CD4-positive, alpha-beta T cell treated with Interleukin-6 at 100 ng/mL for 8 hours (primary cell): Measurements from ENCODE around the gene CFAP100.

ENCODE experiments used
- DNase-seq: peaks from one replicate; pipeline ENCODE4 v3.0.0-alpha.2; 2020; ENCODE audit warnings: mixed read lengths, low spot score

CFAP100 gene

GRCh38 chr3:126394179-126394976 is at the start of gene CFAP100:
TSS of gene CFAP100 (plus strand) at chr3:126394909. CDS start at chr3:126396001, 1,092 bp downstream.
- no peak for DNase-seq

GRCh38 chr3:126345231-126345630 is 49.5 kb upstream of the CFAP100 start:
- no peak for DNase-seq

DNA sequence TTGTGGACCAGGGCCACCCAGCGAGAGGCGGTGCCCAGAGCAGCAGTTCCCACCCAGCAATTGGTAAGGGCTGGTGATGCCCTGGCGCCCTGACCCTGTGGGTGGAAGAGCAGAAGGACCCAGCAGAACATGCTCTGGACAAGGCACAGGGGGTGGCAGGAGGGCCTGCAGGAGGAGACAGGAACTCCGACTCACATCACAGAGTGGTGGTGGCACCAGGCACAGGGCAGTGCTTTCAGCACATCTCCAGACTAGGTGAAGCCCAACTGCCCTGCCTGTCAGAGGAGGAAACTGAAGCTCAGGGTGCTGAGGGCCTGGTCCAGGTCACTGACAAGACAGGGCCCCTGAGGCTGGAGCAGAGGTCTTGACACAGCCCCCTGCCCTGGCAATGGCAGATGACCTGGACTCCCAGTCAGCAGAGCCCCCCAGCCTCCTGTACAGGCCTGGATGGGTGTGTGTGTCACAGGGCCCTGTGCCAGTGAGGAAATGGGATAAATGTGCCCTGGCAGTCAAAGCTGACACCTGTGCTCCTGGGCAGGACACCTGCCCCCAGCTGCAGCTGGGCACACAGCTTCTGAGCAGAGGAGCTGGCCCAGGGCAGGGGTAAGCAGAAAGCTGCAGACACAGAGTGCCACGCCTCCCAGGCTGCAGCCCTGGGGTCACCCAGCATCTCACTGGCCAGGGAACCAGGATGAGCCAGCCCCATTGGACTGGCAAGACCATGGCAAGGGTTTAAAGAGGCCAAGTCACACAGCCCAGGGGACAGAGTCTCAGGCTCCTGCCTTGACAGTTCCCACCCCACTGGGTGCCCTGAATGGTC is 48.9 kb upstream of the CFAP100 start:
- DNase-seq: no peak

- no peak for DNase-seq
These were observed 48.2 kb upstream of the CFAP100 start for GRCh38 chr3:126346466-126346865.

GRCh38 chr3:126347543-126348161 is 47.1 kb upstream of the CFAP100 start:
- no peak for DNase-seq

DNA sequence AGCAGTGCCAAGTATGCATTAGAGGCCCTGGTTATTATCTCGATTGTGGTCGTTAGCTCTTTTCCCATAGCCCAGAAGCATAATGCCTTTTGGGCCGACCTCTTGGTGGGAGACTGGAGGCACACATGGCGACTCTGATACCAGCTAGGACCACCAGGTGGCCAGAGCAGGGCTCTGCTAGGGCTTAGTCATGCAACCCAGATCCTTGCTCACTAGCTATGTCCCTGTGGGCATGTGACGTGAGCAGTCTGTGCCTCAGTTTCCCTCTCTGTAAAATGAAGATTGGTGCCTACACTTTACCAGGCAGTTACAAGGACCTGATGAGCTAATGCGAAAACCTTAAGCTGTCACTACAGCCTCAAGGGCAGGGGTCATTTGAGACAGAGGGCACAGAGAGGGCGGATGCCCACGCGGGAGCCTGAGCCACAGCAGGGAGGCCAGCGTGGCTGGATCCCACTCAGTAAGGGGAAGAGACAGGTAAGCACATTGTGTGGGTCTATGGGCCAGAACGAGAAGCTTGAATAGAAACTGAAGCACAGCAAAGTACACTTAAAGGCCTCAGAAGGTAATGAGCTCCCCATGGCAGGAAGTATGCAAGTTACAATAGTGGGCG is 46.3 kb upstream of the CFAP100 start:
- no peak for DNase-seq

DNA sequence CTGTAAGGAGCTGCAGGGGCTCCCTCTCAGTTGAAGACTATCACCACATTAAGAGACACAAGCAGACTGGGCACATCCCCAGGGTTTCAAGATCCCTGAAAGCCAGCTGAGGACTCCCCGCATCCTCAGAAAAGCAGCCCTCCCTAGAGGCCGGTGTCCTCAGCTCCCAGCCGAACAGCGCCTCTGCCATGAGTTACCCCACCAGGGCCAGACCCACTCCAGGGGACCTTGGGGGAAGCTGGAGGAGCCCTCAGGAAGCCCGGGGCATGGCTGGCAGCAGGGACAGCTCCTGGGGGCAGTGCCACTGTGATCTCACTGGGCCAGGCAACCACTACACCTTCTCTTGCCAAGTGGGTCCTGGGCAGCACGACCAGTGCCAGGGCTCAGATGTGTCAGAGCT is 45.6 kb upstream of the CFAP100 start:
- DNase-seq: no peak

DNA sequence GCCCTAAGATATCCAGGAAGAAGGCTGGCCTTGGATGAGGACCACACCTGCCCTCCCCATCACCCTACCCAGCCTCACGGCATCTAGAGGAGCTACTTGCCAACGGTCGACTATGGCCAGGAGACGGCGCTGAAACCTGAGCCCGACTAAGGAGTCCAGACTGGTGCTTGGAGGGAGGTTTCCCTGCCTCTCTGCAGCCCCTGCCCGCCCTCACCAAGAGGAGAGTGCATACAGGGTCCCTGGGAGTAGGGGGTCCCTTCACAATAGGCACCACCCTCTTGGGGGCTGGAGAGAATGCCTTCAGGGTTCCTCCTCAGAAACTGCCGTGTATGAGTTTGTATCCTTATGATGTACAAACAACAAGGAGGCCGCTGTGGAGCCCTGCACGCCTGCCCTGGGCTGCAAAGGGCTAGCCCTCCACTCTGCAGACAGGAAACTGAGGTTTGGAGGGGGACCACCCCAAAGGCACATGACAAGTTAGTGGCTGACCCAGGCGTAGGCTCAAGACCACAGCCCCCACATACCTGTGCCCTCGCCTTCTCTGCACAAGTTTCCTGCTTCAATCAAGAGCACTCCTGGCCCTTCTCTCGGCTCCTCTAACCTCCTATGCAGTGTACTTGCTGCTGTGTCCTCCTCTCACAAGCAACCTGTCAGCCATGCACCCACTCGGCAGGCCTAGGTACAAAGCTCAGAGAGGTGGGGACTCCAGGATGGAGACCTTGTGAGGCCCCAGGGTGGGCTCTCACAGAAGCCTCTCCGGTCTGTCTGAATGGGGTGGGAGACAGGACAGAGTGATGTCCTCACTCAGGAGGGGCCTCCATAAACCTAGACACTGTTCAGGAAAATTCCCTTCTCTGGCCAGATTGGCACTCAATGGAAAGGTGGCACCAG is 44.9 kb upstream of the CFAP100 start:
- no peak for DNase-seq

- DNase-seq: no peak
These were observed 44.1 kb upstream of the CFAP100 start for GRCh38 chr3:126350502-126351085.

DNA sequence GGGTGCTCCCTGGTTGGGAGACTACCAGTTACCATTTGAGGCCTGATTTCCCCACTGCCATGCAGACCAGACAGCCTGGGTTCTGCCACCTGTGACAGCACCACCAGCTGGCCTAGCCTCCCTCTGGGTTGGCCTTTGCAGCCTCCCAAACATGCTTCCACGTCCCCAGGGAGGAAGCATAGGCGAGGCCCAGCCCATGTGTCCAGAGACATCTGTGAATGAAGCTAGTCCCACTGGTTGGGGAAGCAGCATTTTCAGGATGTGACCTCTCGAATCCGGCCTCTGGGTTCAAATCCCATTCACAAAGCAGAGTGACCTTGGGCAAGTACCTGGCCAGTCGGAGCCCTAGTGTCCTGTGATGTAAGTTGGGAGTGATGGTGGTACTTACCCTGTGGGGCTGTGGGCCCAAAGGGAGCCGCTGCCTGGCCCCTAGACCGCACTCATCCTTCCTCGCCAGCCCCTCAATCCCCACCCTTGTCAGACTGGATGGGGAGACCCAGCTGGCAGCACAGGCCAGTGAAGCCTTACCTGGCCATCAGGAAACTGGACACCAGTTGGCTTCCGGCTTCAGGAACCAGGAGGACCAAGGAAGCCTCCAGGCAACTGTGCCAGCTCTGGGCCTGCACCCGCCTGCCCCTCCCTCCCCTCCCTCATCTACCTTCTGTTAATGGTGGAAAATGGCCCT is 43.5 kb upstream of the CFAP100 start:
- no peak for DNase-seq

DNA sequence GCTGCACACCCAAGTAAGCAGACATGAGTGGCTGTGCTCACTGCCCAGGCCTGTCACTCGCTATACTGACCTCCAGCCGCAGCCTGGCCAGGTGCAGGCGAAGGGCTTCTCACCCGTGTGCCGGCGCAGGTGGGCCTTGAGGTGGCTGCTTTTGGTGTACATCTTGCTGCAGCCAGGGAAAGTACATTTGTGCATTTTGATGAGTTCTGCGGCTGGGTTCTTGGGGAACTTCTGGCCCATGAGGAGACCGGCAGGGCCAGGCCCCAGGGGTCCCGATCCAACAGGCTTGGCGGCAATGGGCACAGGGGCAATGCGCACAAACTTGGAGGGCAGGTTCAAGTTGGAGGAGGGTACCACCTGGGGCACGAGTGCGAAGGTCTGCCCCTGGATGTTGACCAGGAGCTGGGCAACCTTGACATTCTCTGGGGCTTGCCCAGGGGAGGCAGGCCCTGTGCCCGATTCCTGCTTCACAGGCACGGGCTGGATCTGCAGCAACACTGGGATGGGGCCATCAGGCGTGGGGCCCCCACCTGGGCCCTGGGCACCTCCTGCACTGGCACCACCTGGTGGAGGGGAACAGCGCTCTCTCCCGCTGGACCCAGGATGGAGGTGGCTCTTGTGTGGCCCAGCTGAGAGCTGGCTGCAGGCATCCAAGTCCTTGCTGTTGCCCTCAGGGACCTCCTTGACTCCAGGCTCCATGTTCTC is 42.8 kb upstream of the CFAP100 start:
- DNase-seq: no peak

- DNase-seq: no peak
These were observed 41.9 kb upstream of the CFAP100 start for GRCh38 chr3:126352476-126353454.

DNA sequence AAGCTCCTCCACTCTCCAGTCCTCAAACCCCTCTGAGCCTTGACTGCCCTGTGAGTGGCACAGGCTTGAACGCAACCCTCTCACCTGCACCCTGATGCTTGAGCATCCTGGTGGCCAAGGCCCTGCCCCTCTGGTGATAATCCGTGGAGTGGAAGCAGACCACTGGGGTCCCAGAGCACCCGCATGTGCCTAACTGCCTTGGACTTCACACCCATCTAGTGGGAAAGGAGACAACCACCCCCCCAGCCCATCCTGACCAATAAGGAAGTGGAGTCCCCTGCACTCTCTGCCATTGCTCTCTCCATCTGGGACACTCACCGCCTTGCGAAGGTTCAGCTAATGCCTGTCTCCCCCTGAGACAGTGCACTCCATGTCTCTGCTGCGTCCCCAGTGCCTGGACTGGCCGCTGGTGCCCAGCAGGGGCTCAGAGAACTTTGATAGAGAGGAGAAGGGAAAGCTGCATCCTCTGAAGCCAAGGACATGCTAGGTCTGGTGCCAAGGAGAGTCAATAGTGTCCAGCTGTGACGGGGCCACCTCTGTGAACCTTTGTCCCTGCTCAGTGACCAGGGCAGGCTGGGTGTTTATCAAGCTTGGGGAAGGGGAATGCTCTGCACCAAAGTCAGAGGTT is 40.9 kb upstream of the CFAP100 start:
- DNase-seq: no peak

DNA sequence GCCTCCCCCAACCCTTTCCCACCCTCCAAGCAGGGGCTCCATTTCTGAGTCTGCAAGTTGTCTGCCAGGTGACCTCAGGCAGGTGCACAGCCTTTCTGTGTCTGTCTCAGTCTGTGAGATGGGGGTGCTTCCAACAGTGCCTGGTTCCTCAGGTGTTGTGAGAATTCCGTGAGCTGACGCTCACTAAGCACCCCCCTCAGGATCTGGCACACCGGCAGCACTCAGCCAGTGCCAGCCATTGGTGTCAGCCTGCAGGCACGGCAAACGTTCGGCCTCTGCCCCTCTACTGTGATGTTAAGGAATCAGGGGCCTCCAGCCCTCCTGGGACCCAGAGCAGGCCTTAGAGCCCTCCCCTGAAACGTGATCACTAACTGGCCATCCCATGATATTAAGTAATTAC is 39.9 kb upstream of the CFAP100 start:
- no peak for DNase-seq

DNA sequence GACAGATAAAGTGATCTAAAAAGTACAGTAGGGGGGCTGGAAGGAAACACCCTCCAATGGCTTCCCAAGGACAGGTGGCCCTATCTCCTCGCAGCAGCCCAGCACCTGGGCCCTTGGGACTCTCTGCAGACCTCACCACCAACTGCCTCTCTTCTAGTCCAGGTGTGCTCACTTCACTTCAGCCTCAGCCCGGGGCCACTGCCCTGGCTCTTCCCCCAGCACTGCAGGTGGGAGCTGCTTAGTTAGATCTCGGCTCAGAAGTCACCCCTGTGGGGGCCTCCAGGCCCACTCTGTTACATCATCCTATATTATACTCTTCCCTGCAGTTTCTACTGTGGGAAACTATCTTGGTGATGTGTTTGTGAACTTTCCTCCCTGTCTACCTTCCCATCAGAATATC is 39.5 kb upstream of the CFAP100 start:
- no peak for DNase-seq

- DNase-seq: no peak
These were observed 38.8 kb upstream of the CFAP100 start for GRCh38 chr3:126355777-126356372.
